ENCODE data around the gene DSTN. TPM values are rescaled to one million over a fixed set of nuclear protein-coding genes. Genes with fewer than 3 reads are reported as not detected.

DSTN gene
- polyA plus RNA-seq, 1 experiment, result 295 TPM

DNA sequence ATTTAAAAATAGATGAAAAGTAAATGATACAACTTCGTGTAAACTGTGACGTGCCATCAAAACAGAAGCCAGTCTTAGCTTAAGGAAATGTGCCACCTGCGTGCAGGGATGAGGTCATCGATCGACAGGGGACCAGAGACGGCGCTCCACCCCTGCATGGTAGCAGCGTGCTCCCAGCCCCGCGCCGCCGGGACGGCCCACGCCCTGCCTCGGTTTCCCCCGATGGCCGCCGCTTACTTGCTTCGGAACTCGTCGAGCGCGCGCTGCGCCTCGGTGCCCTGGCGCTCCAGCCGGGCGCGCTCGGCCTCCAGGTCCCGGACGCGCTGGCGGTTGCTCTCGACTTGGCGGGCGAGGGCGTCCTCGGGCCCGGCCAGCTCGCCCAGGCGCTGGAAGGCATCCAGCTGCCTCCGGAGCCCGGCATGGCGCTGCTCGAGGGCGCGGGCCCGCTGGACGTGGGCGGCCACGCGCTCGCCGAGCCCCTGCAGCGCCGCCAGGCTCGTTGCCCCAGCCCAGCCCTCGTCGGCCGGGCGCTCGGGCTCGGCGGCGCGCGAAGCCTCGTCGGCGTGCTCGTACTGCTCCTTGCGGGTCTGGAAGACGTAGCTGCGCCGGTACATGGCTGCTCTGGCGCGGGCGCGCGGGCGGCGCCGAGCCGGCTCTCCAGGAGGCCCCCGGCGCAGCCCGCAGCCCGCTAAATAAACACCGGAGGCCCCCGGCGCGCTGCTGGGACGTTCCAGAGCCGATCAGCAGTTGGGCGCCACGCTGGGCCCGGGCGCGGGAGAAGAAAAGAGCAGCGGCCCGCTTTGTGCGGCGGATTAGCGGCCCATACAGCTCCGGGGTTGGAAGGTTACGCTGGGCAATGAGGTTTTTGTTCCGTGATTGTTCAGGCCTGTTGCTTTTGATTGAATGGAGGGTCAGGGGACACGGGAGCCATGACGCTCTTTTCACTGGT, 38.9 kb upstream of the DSTN start, which contains the start of gene BFSP1:
Gene BFSP1, minus strand, starts transcription at position 664 of the 949 bp plus-strand sequence. Its CDS starts 50 bp downstream, at position 614.
- ChIA-PET CTCF (interaction anchor here (0.7 to 1.2 kb wide), 8 partner anchors 12 to 134 kb away, joined by 3 to 5 read pairs (median 3); no protein-coding TSS in a partner anchor), POLR2A (interaction anchor here (0.5 to 0.6 kb wide), 2 partner anchors 40 to 79 kb away, joined by 3 read pairs; no protein-coding TSS in a partner anchor)
- Histone ChIP-seq H3K36me3 (ENCODE audit: control insufficient read depth, insufficient read depth, low read length) (no peaks in the 10 kb centered on the region), H3K4me3 (ENCODE audit: low read depth, low read length) (peak within 1 kb of the TSS; percentile 30), H3K27me3 (ENCODE audit: control insufficient read depth, insufficient read depth, low read length) (no peaks in the 10 kb centered on the region)
- TF ChIP-seq, protein P1, sequence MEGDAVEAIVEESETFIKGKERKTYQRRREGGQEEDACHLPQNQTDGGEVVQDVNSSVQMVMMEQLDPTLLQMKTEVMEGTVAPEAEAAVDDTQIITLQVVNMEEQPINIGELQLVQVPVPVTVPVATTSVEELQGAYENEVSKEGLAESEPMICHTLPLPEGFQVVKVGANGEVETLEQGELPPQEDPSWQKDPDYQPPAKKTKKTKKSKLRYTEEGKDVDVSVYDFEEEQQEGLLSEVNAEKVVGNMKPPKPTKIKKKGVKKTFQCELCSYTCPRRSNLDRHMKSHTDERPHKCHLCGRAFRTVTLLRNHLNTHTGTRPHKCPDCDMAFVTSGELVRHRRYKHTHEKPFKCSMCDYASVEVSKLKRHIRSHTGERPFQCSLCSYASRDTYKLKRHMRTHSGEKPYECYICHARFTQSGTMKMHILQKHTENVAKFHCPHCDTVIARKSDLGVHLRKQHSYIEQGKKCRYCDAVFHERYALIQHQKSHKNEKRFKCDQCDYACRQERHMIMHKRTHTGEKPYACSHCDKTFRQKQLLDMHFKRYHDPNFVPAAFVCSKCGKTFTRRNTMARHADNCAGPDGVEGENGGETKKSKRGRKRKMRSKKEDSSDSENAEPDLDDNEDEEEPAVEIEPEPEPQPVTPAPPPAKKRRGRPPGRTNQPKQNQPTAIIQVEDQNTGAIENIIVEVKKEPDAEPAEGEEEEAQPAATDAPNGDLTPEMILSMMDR (IDR thresholded peaks at IDR 0.05; ENCODE audit: insufficient read depth, low read depth, low read length), result no peak
- no peak for DNase-seq (ENCODE audit: low read depth)

GRCh38 chr20:17531665-17532025, 38.2 kb upstream of the DSTN start:
- ChIA-PET CTCF (interaction anchor here (0.7 to 1.2 kb wide), 4 partner anchors 26 to 133 kb away, joined by 3 to 5 read pairs (median 4); no protein-coding TSS in a partner anchor), POLR2A (interaction anchor here (0.6 kb wide), 1 partner anchor 78 kb away, joined by 3 read pairs; no protein-coding TSS in a partner anchor)
- no peak for DNase-seq (ENCODE audit: low read depth)
- Histone ChIP-seq H3K27me3 (ENCODE audit: control insufficient read depth, insufficient read depth, low read length) (no peaks in the 10 kb centered on the region), H3K36me3 (ENCODE audit: control insufficient read depth, insufficient read depth, low read length) (no peaks in the 10 kb centered on the region), H3K4me3 (ENCODE audit: low read depth, low read length) (peak overlapping the region; percentile 30)
- TF ChIP-seq, protein P1 (IDR thresholded peaks at IDR 0.05; ENCODE audit: insufficient read depth, low read depth, low read length), result no peak

- H3K4me3 ChIP-seq (ENCODE audit: low read depth, low read length), result no peak overlapping the region
- POLR2A ChIA-PET, result interaction anchor here (0.5 to 0.6 kb wide), 2 partner anchors 409 to 616 kb away, joined by 3 read pairs; no protein-coding TSS in a partner anchor
- DNase-seq (ENCODE audit: low read depth), result no peak
These were observed 36.5 kb upstream of the DSTN start for GRCh38 chr20:17533396-17533795.

GRCh38 chr20:17534077-17534476, 35.8 kb upstream of the DSTN start:
- POLR2A ChIA-PET, result no interaction called here
- DNase-seq (ENCODE audit: low read depth), result no peak
- CTCF ChIA-PET, result interaction anchor here (1.2 kb wide), 1 partner anchor 382 kb away, joined by 3 read pairs; no protein-coding TSS in a partner anchor

More at GRCh38 chr20:17533396-17533795, 36.5 kb upstream of the DSTN start:
- CTCF ChIA-PET, result interaction anchor here (0.9 kb wide), 1 partner anchor 50 kb away, joined by 4 read pairs; no protein-coding TSS in a partner anchor
- TF ChIP-seq, protein P1 (IDR thresholded peaks at IDR 0.05; ENCODE audit: insufficient read depth, low read depth, low read length), result no peak
- Histone ChIP-seq H3K36me3 (ENCODE audit: control insufficient read depth, insufficient read depth, low read length) (no peaks in the 10 kb centered on the region), H3K27me3 (ENCODE audit: control insufficient read depth, insufficient read depth, low read length) (no peaks in the 10 kb centered on the region)

More at GRCh38 chr20:17534077-17534476, 35.8 kb upstream of the DSTN start:
- TF ChIP-seq, protein P1 (IDR thresholded peaks at IDR 0.05; ENCODE audit: insufficient read depth, low read depth, low read length), result no peak
- no peaks in the 10 kb centered on the region for H3K27me3 ChIP-seq (ENCODE audit: control insufficient read depth, insufficient read depth, low read length)
- H3K36me3 ChIP-seq (ENCODE audit: control insufficient read depth, insufficient read depth, low read length), result no peaks in the 10 kb centered on the region
- no peak overlapping the region for H3K4me3 ChIP-seq (ENCODE audit: low read depth, low read length)
